HepG2 (cell line): Measurements from ENCODE around the gene SPINK4. TPM values are rescaled to one million over a fixed set of nuclear protein-coding genes. Genes with fewer than 3 reads are reported as not detected.

ENCODE experiments used
- GLI4 ChIP-seq: sonication (generic); formaldehyde crosslinking; IDR thresholded peaks from 2 replicates; pipeline ENCODE4 v1.5.1; 2020; ENCODE audit warnings: missing genetic modification reagents, mild to moderate bottlenecking, moderate library complexity, borderline replicate concordance
- HOXD1 ChIP-seq: sonication (generic); formaldehyde crosslinking; IDR thresholded peaks from 2 replicates; pipeline ENCODE4 v1.5.0; 2020; ENCODE audit warnings: missing genetic modification reagents
- JARID2 ChIP-seq: sonication (generic); formaldehyde crosslinking; IDR thresholded peaks from 2 replicates; pipeline ENCODE4 v1.8.1; 2023; ENCODE audit warnings: missing genetic modification reagents, inconsistent platforms; ENCODE audit not compliant: insufficient replicate concordance
- KLF9 ChIP-seq: IDR thresholded peaks from 2 replicates; pipeline ENCODE4 v1.6.1; 2016; ENCODE audit warnings: low read depth
- MAZ ChIP-seq, 2 experiments: sonication (generic) in 1 of 2; formaldehyde crosslinking in 1 of 2; IDR thresholded peaks; 2 replicates each; pipeline versions ENCODE4 v1.5.0 to v1.6.1; 2012 to 2020; ENCODE audit warnings: low read depth in 2 of 2, mild to moderate bottlenecking in 2 of 2, borderline replicate concordance in 1 of 2, improper control_type of control experiment in 1 of 2, low read length in 1 of 2, missing genetic modification reagents in 1 of 2, moderate library complexity in 1 of 2
- NFE2L2 ChIP-seq: fragments of 150-350 bp; IDR thresholded peaks from 2 replicates; pipeline ENCODE4 v1.6.1; 2014; ENCODE audit warnings: low read length
- PHF5A ChIP-seq: IDR thresholded peaks from one replicate; pipeline ENCODE4 v1.6.1; 2018; ENCODE audit warnings: low read depth, missing genetic modification reagents; ENCODE audit not compliant: unreplicated experiment
- PRMT3 ChIP-seq: sonication (generic); formaldehyde crosslinking; IDR thresholded peaks from 2 replicates; pipeline ENCODE4 v1.8.1; 2022; ENCODE audit warnings: low read depth, mild to moderate bottlenecking, moderate library complexity, missing genetic modification reagents, borderline replicate concordance
- RORA ChIP-seq: sonication (generic); formaldehyde crosslinking; IDR thresholded peaks from 2 replicates; pipeline ENCODE4 v1.5.0; 2020; ENCODE audit warnings: mild to moderate bottlenecking, missing genetic modification reagents, moderate library complexity
- SMAD1 ChIP-seq: sonication (generic); formaldehyde crosslinking; IDR thresholded peaks from 2 replicates; pipeline ENCODE4 v1.4.0; 2020; ENCODE audit warnings: missing genetic modification reagents, low read depth, mild to moderate bottlenecking, borderline replicate concordance
- TRIM24 ChIP-seq: sonication (generic); formaldehyde crosslinking; IDR thresholded peaks from 2 replicates; pipeline ENCODE4 v1.8.0; 2022; ENCODE audit warnings: mild to moderate bottlenecking, missing genetic modification reagents
- ZBTB21 ChIP-seq: sonication (generic); formaldehyde crosslinking; IDR thresholded peaks from 2 replicates; pipeline ENCODE4 v1.4.0; 2020; ENCODE audit warnings: missing genetic modification reagents
- ZNF143 ChIP-seq: sonication (generic); formaldehyde crosslinking; IDR thresholded peaks from 2 replicates; pipeline ENCODE4 v1.4.0; 2020; ENCODE audit warnings: missing genetic modification reagents
- ZNF207 ChIP-seq: fragments of 450-650 bp; IDR thresholded peaks from 2 replicates; pipeline ENCODE4 v1.6.1; 2016; ENCODE audit warnings: antibody characterized with exemption, borderline replicate concordance
- ZNF282 ChIP-seq: fragments of 450-650 bp; IDR thresholded peaks from 2 replicates; pipeline ENCODE4 v1.6.1; 2018; ENCODE audit not compliant: partially characterized antibody
- ZNF367 ChIP-seq: sonication (generic); formaldehyde crosslinking; IDR thresholded peaks from 2 replicates; pipeline ENCODE4 v1.4.0; 2020; ENCODE audit warnings: missing genetic modification reagents, borderline replicate concordance
- ZNF382 ChIP-seq: sonication (generic); formaldehyde crosslinking; IDR thresholded peaks from 2 replicates; pipeline ENCODE4 v1.5.0; 2020; ENCODE audit warnings: missing genetic modification reagents, mild to moderate bottlenecking, borderline replicate concordance
- ZNF557 ChIP-seq: sonication (generic); formaldehyde crosslinking; IDR thresholded peaks from 2 replicates; pipeline ENCODE4 v1.4.0; 2020; ENCODE audit warnings: missing genetic modification reagents
- ZNF619 ChIP-seq: sonication (generic); formaldehyde crosslinking; IDR thresholded peaks from 2 replicates; pipeline ENCODE4 v1.4.0; 2020; ENCODE audit warnings: mild to moderate bottlenecking, missing genetic modification reagents
- ZNF703 ChIP-seq: sonication (generic); formaldehyde crosslinking; IDR thresholded peaks from 2 replicates; pipeline ENCODE4 v1.5.1; 2020; ENCODE audit warnings: missing genetic modification reagents, mild to moderate bottlenecking, moderate library complexity, borderline replicate concordance
- ZSCAN21 ChIP-seq: sonication (generic); formaldehyde crosslinking; IDR thresholded peaks from 2 replicates; pipeline ENCODE4 v1.8.0; 2022; ENCODE audit warnings: mild to moderate bottlenecking, missing genetic modification reagents, moderate library complexity, borderline replicate concordance
- ZSCAN9 ChIP-seq: IDR thresholded peaks from 2 replicates; pipeline ENCODE4 v1.6.1; 2016; ENCODE audit warnings: borderline replicate concordance
- polyA plus RNA-seq, 8 experiments: library from polyadenylated mRNA; depleted of rRNA in 3 of 8; stranded (reverse) in 7 of 8; unstranded in 1 of 8; fragments of >200 nt; fragmentation: Illumina TruSeq in 4 of 8; extraction: Trizol in 4 of 8; gene quantifications; 2 replicates each; pipeline versions ENCODE4 v1.2.1 to v1.2.3, GENCODE V29; 2011 to 2016; ENCODE audit warnings: low read depth in 4 of 8, missing spikeins in 1 of 8, mixed read lengths in 1 of 8; ENCODE audit not compliant: insufficient read depth in 1 of 8
- total RNA-seq, 5 experiments: library from RNA; depleted of rRNA; stranded (reverse); fragments of >200 nt; fragmentation: Illumina TruSeq; extraction: Trizol; gene quantifications; 2 replicates each; pipeline ENCODE4 v1.2.3, GENCODE V29; 2016; ENCODE audit warnings: low read depth in 1 of 5
- TF ChIP-seq, protein P1 (sequence below): sonication (generic); formaldehyde crosslinking; IDR thresholded peaks from 2 replicates; pipeline ENCODE4 v1.9.0; 2021; ENCODE audit warnings: missing genetic modification reagents, mild to moderate bottlenecking, borderline replicate concordance
- TF ChIP-seq, protein P2 (sequence below): sonication (generic); formaldehyde crosslinking; IDR thresholded peaks from 2 replicates; pipeline ENCODE4 v1.5.0; 2020; ENCODE audit warnings: mild to moderate bottlenecking, missing genetic modification reagents
- TF ChIP-seq, protein P3 (sequence below): sonication (generic); formaldehyde crosslinking; IDR thresholded peaks from 2 replicates; pipeline ENCODE4 v1.4.0; 2020; ENCODE audit warnings: missing genetic modification reagents, mild to moderate bottlenecking, borderline replicate concordance
- TF ChIP-seq, protein P4 (sequence below): sonication (generic); formaldehyde crosslinking; IDR thresholded peaks from 2 replicates; pipeline ENCODE4 v1.9.0; 2021; ENCODE audit warnings: missing genetic modification reagents, borderline replicate concordance

The SPINK4 gene
- total and polyA plus RNA-seq, 2 of the 13 experiments (the other 11 are each of a cell fraction or from before 2014, with no cell fraction given): 0.53 to 3.4 TPM

DNA sequence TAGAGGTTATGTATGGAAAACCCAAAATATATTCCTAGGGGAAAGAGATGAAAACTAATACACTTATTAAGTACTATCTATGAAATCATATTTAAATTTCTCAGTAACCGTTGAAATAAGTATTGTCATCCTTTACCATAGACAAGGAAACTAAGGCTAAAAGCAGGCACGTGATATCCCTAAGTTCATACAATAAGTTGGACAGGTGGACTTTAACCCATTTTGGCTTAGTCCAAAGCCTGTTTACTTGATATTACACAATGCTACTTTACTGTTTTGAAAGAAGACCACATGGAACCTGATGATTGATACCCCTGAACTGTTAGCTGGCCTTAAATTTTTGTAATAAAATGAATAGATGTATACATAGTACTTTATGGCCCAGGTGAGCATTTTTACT is 53.8 kb downstream of the SPINK4 start (continued):
- TF ChIP-seq, protein P1, sequence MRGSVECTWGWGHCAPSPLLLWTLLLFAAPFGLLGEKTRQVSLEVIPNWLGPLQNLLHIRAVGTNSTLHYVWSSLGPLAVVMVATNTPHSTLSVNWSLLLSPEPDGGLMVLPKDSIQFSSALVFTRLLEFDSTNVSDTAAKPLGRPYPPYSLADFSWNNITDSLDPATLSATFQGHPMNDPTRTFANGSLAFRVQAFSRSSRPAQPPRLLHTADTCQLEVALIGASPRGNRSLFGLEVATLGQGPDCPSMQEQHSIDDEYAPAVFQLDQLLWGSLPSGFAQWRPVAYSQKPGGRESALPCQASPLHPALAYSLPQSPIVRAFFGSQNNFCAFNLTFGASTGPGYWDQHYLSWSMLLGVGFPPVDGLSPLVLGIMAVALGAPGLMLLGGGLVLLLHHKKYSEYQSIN: no peak
- no peak for TF ChIP-seq ZNF143 (CRISPR knock-in tag)
- TF ChIP-seq ZNF703 (CRISPR knock-in tag): no peak
- no peak for TF ChIP-seq MAZ (IDR thresholded peaks at IDR 0.05; ENCODE audit: borderline replicate concordance, low read depth, low read length)
- TF ChIP-seq MAZ (CRISPR knock-in tag; IDR thresholded peaks at IDR 0.05; ENCODE audit: low read depth): no peak
- no peak for TF ChIP-seq ZNF619
- no peak for TF ChIP-seq ZNF282
- TF ChIP-seq RORA: no peak
- TF ChIP-seq HOXD1 (CRISPR knock-in tag): no peak
- no peak for TF ChIP-seq KLF9 (CRISPR knock-in tag)
- TF ChIP-seq, protein P2, sequence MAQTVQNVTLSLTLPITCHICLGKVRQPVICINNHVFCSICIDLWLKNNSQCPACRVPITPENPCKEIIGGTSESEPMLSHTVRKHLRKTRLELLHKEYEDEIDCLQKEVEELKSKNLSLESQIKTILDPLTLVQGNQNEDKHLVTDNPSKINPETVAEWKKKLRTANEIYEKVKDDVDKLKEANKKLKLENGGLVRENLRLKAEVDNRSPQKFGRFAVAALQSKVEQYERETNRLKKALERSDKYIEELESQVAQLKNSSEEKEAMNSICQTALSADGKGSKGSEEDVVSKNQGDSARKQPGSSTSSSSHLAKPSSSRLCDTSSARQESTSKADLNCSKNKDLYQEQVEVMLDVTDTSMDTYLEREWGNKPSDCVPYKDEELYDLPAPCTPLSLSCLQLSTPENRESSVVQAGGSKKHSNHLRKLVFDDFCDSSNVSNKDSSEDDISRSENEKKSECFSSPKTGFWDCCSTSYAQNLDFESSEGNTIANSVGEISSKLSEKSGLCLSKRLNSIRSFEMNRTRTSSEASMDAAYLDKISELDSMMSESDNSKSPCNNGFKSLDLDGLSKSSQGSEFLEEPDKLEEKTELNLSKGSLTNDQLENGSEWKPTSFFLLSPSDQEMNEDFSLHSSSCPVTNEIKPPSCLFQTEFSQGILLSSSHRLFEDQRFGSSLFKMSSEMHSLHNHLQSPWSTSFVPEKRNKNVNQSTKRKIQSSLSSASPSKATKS (CRISPR knock-in tag): no peak
- TF ChIP-seq, protein P3, sequence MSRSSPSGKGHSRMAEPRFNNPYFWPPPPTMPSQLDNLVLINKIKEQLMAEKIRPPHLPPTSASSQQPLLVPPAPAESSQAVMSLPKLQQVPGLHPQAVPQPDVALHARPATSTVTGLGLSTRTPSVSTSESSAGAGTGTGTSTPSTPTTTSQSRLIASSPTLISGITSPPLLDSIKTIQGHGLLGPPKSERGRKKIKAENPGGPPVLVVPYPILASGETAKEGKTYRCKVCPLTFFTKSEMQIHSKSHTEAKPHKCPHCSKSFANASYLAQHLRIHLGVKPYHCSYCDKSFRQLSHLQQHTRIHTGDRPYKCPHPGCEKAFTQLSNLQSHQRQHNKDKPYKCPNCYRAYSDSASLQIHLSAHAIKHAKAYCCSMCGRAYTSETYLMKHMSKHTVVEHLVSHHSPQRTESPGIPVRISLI (CRISPR knock-in tag): no peak
- TF ChIP-seq PRMT3 (CRISPR knock-in tag): no peak
- TF ChIP-seq ZSCAN9: no peak
- no peak for TF ChIP-seq ZNF382 (CRISPR knock-in tag)
- TF ChIP-seq GLI4: no peak
- no peak for TF ChIP-seq NFE2L2
- TF ChIP-seq ZNF557 (CRISPR knock-in tag): no peak
- TF ChIP-seq JARID2: no peak
- TF ChIP-seq ZBTB21 (CRISPR knock-in tag): no peak
- no peak for TF ChIP-seq ZNF367 (CRISPR knock-in tag)
- no peak for TF ChIP-seq ZSCAN21
- TF ChIP-seq, protein P4, sequence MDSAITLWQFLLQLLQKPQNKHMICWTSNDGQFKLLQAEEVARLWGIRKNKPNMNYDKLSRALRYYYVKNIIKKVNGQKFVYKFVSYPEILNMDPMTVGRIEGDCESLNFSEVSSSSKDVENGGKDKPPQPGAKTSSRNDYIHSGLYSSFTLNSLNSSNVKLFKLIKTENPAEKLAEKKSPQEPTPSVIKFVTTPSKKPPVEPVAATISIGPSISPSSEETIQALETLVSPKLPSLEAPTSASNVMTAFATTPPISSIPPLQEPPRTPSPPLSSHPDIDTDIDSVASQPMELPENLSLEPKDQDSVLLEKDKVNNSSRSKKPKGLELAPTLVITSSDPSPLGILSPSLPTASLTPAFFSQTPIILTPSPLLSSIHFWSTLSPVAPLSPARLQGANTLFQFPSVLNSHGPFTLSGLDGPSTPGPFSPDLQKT (CRISPR knock-in tag): no peak
- TF ChIP-seq SMAD1 (CRISPR knock-in tag): no peak
- no peak for TF ChIP-seq ZNF207
- TF ChIP-seq TRIM24: no peak
- no peak for TF ChIP-seq PHF5A
